LNCAP (cell line): ENCODE results near the gene RUNX3.

Experiments
- CTCF ChIP-seq: fragments of 450-650 bp; IDR thresholded peaks from 2 replicates; pipeline ENCODE4 v1.5.1; 2017; ENCODE audit warnings: mild to moderate bottlenecking

RUNX3 gene

GRCh38 chr1:24939675-24940193 is 9.7 kb upstream of the RUNX3 start:
- no peak for TF ChIP-seq CTCF

DNA sequence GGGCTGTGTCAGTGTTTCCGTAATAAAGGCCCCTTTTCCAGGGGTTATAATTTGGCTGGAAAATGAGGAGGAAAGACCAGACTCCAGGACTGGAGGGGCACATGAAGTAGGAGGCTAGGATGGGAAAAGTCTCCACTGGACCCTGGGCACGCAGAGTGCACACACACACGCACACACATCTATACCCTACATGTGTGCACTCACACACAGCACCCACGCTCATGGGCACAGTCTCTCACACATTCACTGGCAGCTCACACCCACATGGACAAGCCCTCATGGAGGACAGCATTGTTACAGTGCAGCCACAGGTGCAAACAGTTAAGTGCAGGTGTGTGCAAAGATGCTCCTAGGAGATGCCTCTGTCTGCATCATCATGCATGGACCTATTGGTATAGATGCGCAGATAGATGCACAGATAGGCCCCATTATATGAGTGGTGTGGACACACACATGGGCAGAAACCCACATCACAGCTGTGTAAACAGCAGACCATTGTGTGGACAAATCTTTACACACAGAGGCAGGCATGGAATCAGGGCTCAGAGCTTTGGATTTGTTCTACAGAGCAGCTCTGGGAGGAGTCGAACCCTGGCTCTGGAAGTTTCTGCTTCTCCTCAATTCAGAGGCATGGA is 9.1 kb upstream of the RUNX3 start:
- TF ChIP-seq CTCF, result no peak

DNA sequence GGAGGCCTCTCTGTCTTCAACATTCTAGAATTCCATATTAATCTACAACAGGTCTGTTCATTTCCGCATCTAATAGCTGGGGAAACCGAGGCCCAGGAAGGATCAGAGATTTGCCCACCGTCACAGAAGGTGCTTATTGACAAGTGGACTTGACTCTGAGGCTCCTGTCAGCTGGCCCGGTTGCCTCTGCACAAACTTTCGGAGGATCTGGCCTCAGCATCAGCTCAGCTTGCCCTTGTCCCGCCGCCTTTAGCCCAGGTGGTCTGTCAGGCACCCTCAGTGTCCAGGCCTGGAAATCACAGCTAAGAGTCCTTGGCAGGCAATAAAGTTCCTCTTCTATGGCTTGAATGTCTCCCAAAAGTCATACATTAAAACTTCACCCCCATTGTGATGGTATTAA is 8.2 kb upstream of the RUNX3 start:
- no peak for TF ChIP-seq CTCF

GRCh38 chr1:24936684-24937083 is 6.6 kb upstream of the RUNX3 start:
- TF ChIP-seq CTCF, result no peak

DNA sequence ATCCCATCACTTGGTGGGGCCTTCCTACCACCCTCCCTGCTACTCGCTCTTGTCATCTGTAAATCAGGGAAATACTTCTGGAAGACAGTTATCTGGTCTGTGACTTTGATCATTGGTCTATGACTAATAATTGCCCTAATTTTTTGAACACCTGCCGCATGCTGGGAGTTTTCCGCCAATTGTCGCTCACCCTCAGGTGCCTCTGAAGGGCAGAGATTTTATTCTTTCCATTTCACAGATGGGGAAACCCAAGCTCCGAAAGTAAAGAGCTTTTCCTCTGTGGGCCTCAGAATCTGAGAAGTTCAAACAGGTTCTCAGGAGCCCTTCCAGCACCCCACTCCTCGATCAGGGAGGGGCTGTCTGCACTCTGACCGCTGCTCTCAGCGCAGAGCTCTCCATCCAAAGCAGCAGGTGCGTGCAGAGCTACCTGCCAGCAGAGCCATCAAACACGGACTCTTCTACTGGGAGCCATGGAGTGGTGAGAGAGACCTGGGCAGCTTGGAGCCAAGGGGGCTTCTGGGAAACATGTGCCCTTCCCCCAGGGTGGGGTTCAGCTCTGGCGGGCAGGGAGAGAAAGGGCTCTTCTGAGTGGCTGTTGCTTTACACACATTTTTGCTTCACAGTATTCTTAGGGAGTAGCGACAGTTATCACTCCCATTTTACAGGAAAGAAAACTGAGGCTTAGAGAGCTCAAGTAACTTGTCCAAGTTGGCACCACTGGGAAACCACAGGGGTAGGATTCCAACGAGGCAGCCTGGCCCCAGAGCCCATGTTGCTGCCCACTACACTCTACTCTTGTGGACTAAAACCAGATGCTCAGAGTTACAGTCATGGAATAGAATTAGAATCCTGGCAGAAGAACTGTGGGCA is 5.8 kb upstream of the RUNX3 start:
- TF ChIP-seq CTCF, result no peak

DNA sequence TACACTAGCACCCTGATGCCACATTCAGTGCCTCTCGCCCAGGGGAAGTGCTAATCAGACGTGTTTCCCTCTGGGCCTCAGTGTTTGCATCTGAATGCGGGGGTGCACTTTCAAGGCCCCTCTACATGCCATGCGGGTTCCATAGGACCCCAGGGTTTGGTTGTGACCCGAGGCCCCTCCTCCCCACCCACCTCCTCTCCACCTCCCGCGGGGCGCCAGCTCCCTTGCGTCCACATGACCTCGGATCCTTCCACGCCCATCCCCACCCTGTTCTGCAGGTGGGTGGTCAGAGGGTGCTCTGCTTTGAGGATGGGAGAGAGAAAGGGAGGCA is 5.1 kb upstream of the RUNX3 start:
- no peak for TF ChIP-seq CTCF

DNA sequence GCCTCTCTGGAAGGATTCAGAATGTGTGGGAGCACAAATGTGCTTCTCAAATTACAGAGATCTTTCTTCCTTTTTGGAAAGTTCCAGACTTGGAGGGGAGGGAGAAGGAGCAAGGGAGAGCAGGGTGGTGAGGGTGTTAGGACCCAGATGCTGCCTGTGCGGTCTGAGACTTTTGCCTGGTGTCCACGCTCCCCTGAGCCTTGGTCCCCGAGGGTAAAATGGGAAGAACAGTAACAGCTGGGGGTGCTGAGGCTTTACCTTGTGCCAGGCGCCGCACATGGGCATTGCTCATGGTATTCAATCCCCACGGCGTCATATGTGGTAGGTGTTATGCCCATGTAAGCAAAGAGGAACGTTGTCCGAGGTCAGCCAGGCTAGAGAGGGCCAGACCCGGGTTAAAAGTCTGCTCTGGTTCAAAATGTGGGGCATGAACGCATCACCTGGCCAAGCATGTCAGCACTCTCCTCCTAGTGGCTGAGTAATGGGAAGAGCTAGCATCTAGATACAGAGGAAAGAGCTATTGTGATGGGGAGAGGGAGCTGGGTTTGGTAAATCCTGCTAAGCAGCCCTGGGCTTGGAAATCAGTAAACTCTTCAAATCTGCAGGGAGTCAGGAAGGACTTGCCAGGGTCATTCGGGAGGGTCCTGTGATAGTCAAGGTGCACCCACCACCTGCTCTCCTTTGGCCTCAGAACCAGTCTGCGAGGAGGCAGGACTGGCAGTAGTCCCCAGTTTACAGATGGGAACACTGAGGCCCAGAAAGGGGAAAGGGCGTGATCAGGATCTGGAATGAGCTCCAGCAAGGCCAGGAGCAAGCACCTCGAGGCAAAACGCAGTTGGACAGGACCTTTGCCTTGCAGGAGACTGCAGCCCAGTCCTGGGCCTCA is 4.5 kb upstream of the RUNX3 start:
- no peak for TF ChIP-seq CTCF
